ENCODE data around the gene IL10RB. TPM values are rescaled to one million over a fixed set of nuclear protein-coding genes. Genes with fewer than 3 reads are reported as not detected.

IL10RB gene
- total and polyA plus RNA-seq, 2 of the 8 experiments (the other 6 are each of a cell fraction or from before 2014, with no cell fraction given), result 2.7 to 3.2 TPM

DNA sequence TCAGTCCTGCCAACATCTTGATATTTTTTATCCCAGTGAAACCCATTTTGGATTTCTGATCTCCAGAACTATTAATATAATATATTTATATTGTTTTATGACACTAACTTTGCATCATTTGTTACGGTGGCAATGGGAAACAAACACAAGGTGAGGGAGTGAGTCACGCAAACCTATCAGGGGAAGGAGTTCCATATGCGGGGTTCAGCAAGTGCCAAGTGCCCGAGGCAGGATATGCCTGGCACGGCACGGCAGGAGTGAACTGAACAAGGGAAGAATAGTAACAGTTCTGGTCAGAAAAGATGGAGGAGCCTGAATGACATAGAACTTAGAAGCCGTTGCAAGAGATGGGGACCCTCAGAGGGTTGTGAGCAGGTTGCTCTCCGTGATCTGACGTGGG, 7.7 kb upstream of the IL10RB start (continued):
- TF ChIP-seq, protein P1, sequence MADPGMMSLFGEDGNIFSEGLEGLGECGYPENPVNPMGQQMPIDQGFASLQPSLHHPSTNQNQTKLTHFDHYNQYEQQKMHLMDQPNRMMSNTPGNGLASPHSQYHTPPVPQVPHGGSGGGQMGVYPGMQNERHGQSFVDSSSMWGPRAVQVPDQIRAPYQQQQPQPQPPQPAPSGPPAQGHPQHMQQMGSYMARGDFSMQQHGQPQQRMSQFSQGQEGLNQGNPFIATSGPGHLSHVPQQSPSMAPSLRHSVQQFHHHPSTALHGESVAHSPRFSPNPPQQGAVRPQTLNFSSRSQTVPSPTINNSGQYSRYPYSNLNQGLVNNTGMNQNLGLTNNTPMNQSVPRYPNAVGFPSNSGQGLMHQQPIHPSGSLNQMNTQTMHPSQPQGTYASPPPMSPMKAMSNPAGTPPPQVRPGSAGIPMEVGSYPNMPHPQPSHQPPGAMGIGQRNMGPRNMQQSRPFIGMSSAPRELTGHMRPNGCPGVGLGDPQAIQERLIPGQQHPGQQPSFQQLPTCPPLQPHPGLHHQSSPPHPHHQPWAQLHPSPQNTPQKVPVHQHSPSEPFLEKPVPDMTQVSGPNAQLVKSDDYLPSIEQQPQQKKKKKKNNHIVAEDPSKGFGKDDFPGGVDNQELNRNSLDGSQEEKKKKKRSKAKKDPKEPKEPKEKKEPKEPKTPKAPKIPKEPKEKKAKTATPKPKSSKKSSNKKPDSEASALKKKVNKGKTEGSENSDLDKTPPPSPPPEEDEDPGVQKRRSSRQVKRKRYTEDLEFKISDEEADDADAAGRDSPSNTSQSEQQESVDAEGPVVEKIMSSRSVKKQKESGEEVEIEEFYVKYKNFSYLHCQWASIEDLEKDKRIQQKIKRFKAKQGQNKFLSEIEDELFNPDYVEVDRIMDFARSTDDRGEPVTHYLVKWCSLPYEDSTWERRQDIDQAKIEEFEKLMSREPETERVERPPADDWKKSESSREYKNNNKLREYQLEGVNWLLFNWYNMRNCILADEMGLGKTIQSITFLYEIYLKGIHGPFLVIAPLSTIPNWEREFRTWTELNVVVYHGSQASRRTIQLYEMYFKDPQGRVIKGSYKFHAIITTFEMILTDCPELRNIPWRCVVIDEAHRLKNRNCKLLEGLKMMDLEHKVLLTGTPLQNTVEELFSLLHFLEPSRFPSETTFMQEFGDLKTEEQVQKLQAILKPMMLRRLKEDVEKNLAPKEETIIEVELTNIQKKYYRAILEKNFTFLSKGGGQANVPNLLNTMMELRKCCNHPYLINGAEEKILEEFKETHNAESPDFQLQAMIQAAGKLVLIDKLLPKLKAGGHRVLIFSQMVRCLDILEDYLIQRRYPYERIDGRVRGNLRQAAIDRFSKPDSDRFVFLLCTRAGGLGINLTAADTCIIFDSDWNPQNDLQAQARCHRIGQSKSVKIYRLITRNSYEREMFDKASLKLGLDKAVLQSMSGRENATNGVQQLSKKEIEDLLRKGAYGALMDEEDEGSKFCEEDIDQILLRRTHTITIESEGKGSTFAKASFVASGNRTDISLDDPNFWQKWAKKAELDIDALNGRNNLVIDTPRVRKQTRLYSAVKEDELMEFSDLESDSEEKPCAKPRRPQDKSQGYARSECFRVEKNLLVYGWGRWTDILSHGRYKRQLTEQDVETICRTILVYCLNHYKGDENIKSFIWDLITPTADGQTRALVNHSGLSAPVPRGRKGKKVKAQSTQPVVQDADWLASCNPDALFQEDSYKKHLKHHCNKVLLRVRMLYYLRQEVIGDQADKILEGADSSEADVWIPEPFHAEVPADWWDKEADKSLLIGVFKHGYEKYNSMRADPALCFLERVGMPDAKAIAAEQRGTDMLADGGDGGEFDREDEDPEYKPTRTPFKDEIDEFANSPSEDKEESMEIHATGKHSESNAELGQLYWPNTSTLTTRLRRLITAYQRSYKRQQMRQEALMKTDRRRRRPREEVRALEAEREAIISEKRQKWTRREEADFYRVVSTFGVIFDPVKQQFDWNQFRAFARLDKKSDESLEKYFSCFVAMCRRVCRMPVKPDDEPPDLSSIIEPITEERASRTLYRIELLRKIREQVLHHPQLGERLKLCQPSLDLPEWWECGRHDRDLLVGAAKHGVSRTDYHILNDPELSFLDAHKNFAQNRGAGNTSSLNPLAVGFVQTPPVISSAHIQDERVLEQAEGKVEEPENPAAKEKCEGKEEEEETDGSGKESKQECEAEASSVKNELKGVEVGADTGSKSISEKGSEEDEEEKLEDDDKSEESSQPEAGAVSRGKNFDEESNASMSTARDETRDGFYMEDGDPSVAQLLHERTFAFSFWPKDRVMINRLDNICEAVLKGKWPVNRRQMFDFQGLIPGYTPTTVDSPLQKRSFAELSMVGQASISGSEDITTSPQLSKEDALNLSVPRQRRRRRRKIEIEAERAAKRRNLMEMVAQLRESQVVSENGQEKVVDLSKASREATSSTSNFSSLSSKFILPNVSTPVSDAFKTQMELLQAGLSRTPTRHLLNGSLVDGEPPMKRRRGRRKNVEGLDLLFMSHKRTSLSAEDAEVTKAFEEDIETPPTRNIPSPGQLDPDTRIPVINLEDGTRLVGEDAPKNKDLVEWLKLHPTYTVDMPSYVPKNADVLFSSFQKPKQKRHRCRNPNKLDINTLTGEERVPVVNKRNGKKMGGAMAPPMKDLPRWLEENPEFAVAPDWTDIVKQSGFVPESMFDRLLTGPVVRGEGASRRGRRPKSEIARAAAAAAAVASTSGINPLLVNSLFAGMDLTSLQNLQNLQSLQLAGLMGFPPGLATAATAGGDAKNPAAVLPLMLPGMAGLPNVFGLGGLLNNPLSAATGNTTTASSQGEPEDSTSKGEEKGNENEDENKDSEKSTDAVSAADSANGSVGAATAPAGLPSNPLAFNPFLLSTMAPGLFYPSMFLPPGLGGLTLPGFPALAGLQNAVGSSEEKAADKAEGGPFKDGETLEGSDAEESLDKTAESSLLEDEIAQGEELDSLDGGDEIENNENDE (IDR thresholded peaks at IDR 0.05; ENCODE audit: insufficient replicate concordance, low read length), result no peak
- TF ChIP-seq JUND (IDR thresholded peaks at IDR 0.05; ENCODE audit: low read length) (no peak), GABPA (IDR thresholded peaks at IDR 0.05; ENCODE audit: borderline replicate concordance, insufficient read depth, low read length) (no peak), TAF1 (IDR thresholded peaks at IDR 0.05; ENCODE audit: low read depth, low read length) (no peak), YY1 (IDR thresholded peaks at IDR 0.05; ENCODE audit: low read depth, low read length) (no peak), SIX5 (IDR thresholded peaks at IDR 0.05; ENCODE audit: low read depth, low read length) (no peak), SP2 (IDR thresholded peaks at IDR 0.05; ENCODE audit: low read length) (no peak), BACH1 (IDR thresholded peaks at IDR 0.05; ENCODE audit: low read length) (no peak)
- TF ChIP-seq, protein P2, sequence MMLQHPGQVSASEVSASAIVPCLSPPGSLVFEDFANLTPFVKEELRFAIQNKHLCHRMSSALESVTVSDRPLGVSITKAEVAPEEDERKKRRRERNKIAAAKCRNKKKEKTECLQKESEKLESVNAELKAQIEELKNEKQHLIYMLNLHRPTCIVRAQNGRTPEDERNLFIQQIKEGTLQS (IDR thresholded peaks at IDR 0.05; ENCODE audit: insufficient read depth, low read depth, low read length), result no peak

Data from H1 (cell line).